SW 1271 (cell line): ENCODE data around the gene RALGPS2.
"Not testable (repeated sequence)": the region's sequence is repeated elsewhere in the genome, so short reads cannot be mapped to it uniquely, and the experiment has no call there.

Experiments used
- DNase-seq, 2 experiments: peaks; one replicate each; lab custom pipeline; 2025; lab: John Stamatoyannopoulos, UW

Gene RALGPS2

DNA sequence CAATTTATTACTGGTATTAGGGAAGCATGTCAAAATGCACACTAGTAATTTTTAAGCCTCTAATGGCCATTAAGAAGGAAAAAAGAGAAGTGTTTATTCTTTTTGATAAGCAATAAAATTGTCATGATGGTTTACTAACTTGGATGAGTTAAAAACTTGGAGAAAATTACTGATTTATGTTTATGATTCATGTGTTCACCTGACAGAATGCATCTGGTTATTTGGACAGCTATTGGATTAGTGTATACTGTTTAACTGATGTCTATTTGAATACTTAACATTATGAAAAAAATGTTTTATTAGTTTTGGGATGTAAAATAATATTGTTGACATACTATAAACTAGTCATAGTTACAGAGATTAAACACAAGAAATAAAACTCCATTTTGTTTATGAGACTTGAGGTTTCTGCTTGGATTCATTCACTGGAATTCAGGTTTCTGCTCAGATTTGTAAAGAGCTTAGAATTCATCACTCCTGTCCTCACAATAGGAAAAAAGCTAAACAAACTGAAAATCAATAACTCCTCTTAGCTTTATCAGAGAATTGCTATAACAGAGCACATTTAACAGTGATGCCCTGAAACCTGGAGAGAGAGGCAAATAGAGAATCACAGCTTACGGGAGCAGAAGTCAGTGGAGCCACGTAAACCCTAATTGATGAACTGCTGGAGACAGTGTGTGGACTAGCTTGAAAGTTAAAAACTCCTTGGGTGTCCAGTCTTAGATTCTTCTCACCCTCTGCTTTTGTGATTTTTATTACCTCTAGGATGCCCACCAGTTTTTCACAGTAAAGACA is 56.7 kb downstream of the RALGPS2 start:
- DNase-seq: no peak

DNA sequence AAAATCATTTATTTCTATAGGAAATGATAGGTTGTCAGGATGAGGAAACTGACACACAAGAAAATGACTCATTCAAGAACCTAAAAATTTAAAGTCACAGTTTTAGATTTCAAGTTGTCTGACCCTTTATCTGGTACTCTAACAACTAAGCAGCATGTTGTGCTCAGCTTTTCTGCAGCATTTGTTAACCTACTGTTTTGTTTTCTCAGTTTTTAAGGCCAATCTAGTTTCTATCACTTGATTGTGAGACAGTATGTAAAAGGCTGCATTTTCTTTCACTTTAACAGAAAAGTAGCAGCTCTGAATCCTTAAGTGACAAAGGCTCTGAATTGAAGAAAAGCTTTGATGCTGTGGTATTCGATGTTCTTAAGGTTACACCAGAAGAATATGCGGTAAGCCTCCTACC is 59.1 kb downstream of the RALGPS2 start:
- DNase-seq: no peak

- DNase-seq: no peak
Measured at GRCh38 chr1:178792394-178792793, 67.3 kb downstream of the RALGPS2 start.

GRCh38 chr1:178796013-178796412 is 71.0 kb downstream of the RALGPS2 start:
- DNase-seq: no peak

- DNase-seq: no peak
Measured at GRCh38 chr1:178797590-178797989, 72.5 kb downstream of the RALGPS2 start.

GRCh38 chr1:178798232-178798861 is 73.3 kb downstream of the RALGPS2 start:
- DNase-seq: no peak

DNA sequence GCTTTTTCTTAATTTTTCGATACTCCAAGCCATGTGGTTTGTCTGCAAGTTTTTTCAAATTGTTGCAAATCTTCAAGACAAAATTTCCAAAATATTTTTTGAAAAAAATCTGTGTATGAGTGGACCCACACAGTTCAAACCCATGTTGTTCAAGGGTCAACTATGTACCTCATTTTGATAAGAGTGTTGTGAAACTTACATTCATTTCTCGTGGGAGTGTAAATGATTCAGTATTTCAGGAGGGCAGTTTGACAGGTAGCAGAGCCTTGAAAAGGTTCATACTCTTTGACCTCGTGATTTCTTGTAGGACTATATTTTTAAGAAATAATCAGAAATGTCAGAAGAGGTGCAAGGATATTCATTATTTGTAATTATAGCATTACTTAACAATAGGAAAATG is 77.8 kb downstream of the RALGPS2 start:
- DNase-seq: no peak

GRCh38 chr1:178806665-178807300 is 81.7 kb downstream of the RALGPS2 start:
- no peak for DNase-seq

GRCh38 chr1:178808529-178808928 is 83.5 kb downstream of the RALGPS2 start:
- no peak for DNase-seq

DNA sequence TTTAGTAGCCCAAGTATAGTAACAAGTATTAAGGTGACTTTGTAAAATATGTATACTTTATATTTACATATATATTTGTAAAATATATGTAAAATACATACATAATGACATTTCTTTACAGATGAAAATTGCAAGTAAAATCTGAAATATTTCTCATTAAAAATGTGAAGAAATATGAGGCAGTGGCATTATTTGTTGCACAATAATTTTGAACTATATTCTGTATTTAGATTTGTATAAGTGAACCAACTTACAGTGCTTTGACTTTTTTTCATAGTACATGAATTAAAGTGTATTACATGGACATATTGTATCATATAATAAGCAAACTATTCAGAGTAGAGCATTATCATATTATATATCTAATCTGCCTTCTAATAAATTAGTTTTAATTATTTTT is 85.5 kb downstream of the RALGPS2 start:
- no peak for DNase-seq

GRCh38 chr1:178818416-178818815 is 93.4 kb downstream of the RALGPS2 start:
- no peak for DNase-seq

DNA sequence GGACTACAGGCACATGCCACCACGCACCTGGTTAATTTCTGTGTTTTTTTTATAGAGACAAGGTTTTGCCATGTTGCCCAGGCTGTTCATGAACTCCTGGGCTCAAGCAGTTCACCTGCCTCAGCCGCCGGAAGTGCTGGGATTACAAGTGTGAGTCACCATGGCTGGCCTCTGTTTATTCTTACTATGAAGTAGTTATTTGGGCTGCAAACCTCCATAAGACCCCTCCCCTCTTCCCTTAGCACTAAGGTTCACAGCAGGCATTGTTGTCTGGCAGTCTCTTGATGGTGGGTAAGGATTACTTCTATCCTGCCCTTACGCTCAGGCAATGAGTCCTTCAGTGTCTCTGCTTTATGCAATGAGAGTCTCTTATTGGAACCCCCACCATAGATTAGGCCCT is 94.1 kb downstream of the RALGPS2 start:
- DNase-seq: no peak

GRCh38 chr1:178821134-178821866 is 96.3 kb downstream of the RALGPS2 start:
- no peak for DNase-seq

- DNase-seq: no peak
Measured at GRCh38 chr1:178825167-178825566, 100.1 kb downstream of the RALGPS2 start.

- DNase-seq: no peak
Measured at GRCh38 chr1:178844436-178844835, 119.4 kb downstream of the RALGPS2 start.

DNA sequence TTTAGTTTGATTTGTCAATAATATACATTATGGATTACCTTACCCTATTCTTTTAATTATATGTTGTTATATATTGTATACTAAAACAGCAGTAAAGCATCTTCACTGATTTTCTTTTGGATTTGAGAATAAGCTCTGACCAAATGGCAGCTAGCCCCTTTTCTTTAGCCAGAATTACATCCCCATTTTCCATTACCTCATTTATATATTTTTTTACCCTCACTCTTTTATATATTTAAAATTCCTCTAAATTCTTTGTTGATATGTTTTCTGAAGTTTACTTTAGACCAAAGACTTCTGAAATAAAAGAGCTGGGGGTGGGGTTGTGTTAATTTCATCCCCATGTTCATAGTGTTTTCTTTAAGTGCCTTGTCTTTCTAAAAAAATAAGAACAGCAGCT is 121.3 kb downstream of the RALGPS2 start:
- no peak for DNase-seq

DNA sequence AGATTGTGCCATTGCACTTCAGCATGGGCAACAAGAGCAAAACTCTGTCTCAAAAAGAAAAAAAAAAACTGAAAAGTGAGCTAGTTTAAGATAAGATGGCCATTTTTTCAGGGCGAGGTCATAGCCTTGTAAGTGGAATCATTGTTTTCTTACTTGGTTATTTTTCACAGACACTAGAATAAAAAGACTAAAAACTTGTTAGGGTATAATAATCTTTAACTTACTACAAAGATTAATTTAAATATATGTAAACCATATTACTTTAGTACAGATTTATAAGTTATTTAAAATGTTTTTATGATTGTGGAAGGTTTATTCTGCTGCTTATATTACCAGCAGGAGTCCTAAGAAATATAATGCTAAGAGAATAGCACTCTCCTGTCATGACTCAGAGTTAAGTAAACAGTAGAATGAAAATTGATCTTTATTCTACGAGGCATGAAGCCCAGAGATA is 122.4 kb downstream of the RALGPS2 start:
- peak in 1 of 2 experiments; percentile 5 for DNase-seq

DNA sequence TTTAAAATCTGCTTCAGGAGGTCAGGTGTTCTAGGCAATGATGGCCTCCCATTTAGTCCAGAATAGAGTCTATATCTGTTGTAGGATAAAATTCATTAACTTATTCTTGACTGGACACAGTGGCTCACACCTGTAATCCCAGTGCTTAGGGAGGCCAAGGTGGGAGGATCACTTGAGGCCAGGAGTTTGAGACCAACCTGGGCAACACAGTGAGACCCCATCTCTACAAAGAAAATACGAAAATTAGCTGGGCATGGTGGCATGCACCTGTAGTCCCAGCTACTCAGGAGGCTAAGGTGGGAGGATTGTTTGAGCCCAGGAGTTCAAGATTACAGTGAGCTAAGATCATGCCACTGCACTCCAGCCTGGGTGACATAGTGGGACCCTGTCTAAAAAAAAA is 122.9 kb downstream of the RALGPS2 start:
- not testable (repeated sequence) for DNase-seq

- DNase-seq: no peak
Measured at GRCh38 chr1:178849918-178850317, 124.9 kb downstream of the RALGPS2 start.

DNA sequence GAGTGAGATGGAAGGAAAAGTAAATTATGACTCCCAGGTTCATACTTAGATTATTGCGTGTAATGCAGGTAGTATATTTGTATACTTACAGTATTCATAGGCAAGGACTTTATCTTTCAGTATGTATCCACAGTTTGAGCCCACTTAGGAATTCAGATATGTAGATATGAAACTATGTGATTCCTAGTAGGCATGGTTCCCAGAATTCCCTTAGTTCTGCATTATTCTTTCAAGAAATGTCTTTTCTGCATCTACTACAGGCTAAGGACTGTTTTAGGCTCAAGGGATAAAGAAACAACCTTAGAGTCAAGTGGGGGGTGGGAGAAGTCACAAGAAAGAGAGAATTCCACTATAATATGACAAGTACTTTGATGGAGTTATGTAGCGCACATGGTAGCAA is 132.1 kb downstream of the RALGPS2 start:
- DNase-seq: no peak

DNA sequence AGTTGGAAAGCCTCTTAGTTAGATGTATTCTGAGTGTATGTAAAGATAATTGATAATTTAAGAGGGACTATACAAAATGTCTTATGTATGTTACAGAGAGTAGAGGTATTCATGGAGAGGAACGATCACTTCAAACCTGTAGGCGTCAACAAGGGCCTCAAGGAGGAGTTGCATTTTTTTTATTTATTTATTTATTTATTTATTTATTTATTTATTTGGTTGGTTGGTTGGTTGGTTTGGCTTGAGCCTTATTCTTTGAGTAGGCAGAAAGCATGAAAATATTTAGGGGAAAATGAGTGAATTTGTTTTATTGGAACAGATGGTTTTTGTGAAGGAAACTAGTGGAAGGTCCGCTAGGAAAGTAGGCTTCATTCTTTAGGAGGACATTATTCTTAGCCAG is 137.4 kb downstream of the RALGPS2 start:
- no peak for DNase-seq

- DNase-seq: no peak
Measured at GRCh38 chr1:178862864-178863263, 137.8 kb downstream of the RALGPS2 start.
